SW 1271 (cell line): ENCODE results near the gene ZNF277.

Experiments
- DNase-seq, 2 experiments: peaks; one replicate each; lab custom pipeline; 2025; lab: John Stamatoyannopoulos, UW

The ZNF277 gene

DNA sequence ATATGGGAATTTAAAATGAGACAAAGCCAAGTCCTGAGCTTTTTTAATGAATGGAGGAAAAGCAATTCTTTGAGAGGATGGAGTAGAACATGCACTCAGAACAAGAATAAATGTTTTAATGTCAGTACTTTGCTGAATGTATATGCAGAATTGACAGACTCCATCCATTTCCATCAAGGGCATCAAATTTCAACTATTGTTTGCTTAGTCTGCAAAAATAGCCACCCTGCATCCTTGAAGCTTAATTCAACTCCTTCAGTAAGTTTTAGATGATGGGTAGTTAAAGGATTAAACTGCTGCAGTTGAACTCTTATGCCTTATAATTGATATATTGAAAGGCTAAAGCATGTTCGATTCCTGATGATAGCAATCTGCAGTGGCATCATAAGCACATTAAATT is 144.1 kb downstream of the ZNF277 start:
- DNase-seq, result no peak

DNA sequence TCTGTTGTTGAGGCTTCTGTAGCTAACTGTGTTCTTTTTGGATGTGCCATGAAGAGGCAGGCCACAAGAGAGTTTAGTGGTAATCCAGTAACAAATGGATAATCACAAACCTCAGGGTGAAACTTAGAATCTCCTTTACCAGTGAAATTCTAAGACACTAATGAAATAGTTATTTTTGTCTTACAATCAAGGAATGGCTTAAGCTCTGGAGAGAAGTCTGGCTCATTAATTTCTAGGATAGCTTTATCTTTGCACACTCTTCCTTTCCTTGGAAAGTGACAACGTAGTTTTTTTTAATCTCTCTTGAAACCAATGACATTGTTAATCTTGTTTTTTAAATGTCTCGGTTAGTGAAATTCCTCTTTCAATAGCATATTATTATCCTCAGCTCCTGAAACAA is 150.1 kb downstream of the ZNF277 start:
- no peak for DNase-seq

DNA sequence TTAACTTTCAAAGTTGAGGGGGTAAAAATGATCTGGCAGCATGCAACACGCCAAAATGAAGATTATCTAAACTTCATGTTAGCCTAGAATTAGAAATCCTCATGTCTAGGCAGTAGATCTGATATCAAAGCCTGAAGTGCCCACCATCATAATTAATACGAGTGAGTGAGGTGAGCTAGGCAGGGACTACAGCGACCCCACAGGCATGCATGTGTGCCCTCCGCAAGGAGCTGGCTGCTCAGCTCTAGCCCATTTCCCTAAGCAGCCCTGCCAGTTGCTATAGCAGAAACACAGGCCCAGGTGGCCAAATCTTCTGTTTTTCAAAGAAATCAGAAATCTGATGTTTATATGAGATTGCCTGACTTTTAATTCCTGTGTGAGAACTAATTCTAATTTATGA is 150.6 kb downstream of the ZNF277 start:
- DNase-seq, result no peak

DNA sequence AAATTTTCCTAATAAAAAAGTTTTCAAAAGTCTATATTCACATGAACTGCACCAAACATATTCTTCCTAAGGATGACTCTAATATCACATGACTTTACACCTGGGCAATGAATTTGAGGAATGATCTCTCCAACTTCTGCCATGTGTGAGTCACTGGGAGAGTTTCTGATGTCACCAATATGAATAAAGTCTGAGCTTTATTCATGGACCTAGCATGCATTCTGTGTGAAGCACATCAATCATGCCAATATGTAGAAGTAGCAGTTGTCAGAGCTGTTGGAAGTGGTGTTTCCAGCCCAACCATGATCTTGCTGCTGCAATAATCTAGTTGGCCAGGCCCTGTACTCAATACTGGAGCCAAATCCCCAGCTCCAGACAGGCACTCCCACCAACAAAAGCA is 152.0 kb downstream of the ZNF277 start:
- DNase-seq, result no peak

DNA sequence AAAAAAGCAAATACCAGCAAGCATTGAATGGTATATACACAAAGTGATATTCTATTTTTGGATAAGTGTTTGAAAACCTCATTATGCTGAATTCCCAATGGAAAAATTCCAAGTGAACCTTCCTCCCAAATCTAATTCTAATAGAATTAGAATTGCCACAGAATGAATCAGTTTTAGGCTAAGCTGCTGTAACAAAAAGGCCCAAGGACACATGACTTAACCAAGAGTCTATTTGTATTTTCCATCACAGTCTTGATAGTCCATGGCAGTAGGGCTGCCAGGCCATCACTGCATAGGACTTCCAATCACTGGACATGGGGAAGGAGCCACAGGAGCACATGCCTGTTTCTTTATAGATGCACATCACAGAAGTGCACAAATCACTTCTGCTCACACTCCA is 152.6 kb downstream of the ZNF277 start:
- DNase-seq, result no peak

DNA sequence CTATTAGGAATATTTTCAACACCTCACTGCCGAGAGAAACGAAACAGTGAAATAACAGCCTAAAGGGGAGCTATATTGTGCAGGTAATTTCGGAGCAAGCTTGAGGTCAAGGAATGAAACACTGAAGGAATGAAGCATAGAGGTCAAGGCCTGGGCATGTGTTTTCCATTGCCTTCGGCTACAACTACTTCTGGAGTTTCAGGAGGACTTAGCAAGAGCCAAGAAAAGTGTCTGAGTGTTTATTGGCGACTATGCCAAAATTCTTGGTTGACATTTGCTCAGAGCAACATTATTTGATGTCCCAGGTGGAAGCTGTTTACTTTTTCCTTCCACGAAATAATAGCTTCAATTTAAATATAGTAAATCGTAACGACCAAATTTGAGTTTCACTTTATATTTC is 154.2 kb downstream of the ZNF277 start:
- no peak for DNase-seq

DNA sequence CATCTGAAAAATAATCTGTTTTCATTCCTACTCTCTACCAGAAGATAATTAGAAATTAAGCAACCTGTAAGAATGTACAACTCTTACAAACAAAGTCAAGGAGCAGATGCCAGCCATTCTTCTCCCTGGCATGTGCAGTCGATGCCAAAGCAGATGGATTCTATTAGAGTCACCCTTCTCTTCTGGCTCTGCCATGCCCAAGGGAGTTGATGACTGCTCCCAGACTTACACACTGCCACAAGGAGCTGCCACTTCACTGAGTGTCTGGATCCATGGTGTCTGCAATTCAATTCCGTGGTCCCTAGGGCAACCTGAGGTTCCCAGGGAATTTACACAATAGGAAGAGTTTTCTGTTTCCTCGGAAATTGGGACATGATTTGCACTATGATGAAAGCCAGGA is 154.7 kb downstream of the ZNF277 start:
- DNase-seq, result no peak

DNA sequence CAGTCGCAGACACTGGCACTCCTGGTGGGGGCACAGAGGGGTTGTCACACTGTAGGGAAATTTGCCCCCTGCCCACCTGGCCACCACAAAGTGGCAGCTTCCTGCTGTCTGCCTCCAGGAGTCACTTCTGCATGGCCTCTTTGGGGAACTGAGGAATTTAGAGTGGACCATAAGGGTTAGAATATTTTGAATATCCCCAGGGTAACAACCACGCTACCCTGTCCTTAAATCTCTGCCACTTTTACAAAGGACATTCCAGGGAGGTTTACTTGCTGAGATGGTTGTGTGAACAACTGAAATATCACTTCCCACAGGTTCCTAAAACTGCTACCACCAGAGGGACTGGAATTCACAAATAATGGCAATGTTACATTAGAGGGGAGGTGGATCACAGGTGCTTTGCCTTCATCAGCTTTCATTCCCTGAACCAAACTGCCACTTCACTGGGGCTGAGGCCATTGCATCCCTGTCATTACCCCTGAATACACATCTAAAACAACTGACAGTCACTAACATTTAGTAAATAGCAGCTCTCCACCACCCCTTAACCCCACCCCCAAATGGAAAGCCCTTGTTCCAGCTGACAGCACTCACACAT is 155.7 kb downstream of the ZNF277 start:
- DNase-seq, result no peak

DNA sequence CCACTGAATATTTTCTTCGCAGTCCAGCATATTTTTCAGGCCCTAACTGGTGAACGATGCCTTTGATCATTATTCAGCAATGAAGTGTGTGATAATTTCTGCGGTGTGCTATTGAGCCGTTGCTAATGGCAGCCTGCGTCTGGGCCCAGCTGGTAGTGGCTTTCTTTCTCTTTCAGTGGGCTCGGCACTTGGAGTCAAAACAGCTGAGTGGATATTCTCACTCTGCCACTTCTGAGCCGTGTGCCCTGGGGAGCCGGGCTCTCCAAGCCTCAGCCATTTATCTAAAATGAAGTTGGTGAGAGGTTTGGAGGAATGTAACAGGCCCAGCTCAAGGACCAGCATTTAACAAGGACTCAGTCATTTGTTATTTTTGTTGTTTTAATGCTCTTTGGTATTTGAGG is 156.2 kb downstream of the ZNF277 start:
- DNase-seq, result no peak

DNA sequence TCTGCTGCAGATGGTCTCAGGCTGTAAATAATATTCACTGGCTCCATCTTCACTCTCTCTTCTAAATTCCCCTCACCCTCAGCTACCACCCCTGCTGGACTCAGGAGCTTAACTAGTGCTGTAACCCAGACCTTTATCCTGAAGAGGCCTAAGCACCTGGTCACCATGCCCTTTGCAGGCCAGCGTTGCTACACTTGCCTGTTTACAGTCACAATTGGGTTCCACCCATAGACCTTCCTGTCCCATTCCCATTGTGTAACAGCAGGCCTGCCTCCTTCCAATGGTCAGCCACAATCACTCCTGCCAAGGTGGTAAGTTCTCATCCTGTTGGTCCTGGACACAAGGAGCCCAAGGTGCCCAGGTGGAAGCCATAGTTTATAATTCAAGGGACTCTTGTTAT is 157.9 kb downstream of the ZNF277 start:
- DNase-seq, result no peak

DNA sequence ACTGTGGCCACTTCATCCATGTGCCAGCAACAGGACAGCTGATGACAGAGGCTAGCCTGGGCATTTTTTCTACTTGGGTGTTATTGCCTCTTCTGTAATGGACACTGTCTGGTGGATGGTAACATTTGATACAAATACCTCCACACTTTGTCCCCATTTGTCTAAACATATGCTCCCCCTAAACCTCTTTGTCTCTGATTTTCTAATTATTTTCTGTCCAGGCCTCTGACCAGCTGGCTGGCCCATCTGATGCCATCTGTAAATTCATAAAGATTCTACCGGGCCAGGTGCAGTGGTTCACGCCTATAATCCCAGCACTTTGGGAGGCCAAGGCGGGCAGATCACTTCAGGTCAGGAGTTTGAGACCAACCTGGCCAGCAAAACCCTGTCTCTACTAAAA is 159.1 kb downstream of the ZNF277 start:
- DNase-seq, result no peak

DNA sequence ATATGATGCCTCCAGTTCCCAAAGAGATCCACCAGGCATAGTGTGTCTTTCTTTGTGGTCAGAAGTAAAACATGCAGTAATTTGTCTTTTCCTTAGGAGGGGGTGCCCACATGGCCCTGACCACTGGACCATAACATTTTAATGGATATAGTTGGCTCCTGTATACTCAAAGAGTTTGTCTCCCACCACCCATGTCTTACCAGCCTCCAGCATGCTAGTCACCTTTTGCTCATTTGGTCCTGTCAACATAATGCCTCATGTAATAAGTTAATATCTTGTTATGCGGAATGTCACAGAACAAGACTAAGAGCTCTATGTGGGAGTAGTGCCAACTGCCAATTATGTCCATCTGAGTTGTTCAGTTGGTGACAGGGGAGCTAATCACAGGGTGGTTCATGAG is 160.4 kb downstream of the ZNF277 start:
- no peak for DNase-seq

DNA sequence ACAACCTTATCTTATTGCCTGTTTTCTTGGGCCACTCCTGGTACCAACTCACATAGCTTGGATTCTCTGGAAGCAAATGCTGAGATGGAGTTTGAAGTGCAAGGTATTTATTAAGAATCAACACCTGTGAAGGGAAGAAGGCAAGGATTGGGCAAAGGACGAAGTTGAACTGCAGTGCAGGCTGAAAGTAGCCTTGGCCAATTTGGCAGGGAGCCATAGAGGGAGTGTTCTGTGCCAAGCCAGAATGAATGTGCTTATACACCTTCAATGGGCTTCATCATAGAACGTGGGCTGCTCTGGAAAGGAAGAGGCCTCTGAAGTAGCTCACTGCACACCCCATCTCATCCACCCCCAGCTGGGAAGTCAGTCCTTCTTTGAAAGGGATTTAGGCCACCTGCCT is 163.9 kb downstream of the ZNF277 start:
- DNase-seq, result no peak

DNA sequence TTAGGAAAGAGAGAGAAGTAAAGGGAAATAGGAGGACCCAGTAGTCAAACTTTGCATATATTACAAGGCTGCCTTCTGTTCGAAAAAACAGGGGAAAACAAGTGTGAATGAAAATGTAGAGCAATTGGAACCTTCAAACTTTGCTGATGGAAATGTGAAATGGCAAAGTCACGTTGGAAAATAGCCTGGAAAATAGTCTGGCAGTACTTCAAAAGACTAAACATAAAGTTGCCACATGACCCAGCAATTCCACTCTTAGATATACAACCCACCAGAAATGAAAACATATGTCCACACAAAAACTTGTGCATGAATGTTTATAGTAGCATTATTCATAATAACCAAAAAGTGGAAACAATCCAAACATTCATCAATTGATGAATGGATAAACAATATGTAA is 165.2 kb downstream of the ZNF277 start:
- no peak for DNase-seq

DNA sequence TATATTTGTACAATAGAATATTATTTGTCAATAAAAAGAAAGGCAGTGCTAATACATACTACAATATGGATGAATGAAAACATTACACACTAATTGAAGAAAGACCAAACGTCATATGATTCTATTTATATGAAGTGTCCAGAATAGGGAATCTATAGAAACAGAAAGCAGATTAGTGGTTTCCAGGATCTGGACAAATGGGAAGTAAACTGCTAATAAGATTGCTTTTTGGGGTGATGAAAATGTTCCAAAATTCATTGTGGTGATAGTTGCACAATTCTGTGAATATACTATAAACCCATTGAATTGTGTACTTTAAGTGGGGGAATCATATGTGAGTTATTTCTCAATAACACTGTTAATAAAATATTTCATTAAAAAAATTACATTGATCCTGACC is 165.6 kb downstream of the ZNF277 start:
- no peak for DNase-seq

DNA sequence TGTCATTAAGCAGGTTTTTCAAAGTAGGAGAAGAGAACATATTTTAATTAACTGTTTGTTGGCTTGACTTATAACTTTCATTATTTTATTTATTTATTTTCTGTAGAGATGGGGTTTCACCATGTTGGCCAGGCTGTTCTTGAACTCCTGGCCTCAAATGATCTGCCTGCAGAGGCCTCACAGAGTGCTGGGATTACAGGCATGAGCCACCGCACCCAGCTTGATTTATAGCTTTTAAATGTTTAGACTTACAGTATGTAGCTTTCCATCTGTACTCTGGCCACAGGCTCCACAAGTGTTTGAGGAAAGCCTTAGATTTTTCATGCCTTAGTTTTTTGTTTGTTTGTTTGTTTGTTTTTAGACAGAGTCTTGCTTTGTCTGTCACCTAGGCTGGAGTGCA is 171.1 kb downstream of the ZNF277 start:
- DNase-seq, result no peak

DNA sequence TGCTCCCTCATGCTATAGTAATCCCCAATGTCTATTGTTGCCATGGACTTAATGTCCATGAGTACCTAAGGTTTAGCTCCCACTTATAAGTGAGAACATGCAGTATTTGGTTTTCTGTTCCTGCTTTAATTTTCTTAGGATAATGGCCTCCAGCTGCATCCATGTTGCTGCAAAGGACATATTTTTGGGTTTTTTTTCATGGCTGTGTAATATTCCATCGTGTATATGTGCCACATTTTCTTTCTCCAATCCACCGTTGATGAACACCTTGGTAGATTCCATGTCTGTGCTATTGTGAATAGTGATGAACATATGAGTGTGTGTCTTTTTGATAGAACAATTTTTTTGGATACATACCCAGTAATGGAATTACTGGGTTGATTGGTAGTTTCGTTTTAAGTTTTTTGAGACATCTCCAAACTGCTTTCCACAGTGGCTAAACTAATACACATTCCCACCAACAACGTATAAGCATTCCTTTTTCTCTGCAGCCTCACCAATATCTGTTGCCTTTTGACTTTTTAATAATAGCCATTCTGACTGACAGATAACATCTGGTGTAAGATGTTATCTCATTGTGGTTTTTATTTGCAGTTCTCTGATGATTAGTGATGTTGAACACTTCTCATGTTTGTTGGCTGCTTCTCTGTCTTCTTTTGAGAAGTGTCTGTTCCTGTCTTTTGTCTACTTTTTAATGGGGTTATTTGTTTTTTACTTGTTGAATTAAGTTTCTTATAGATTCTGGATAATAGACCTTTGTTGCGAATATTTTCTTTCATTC is 175.0 kb downstream of the ZNF277 start:
- DNase-seq, result no peak

DNA sequence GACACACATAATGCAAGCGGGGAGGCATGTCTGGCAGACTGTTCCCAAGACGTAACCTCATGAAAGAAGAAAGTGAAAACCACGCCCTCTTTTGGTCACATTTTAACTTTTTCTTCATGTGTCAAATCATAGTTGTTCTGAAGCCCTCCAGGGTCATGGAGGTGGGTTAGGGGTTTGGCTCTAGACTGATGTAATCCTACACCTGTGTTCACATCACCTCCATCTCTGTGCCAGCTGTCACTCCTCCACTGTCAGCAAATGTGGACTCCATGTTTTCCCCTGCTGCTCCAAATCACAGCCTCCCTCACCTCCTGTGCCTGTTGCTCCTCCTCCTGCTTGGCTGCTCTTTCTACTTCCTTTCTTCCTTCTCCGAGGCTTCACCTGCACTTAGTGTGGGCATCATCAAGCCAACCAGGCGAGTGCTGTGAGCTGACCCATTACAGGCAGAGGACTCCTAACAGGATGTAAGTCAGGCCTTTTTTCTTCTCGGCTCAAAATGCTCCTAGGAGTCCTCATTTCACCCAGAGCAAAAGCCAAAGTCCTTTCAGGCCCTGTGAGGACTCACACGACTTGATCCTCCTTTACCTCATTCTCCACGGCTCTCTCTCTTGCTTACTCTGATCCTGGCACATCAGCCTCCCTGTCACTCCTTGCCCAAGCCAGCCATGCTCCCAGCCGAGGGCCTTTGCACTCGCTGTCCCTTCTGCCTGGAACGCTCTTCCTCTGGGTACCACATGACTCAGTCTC is 177.3 kb downstream of the ZNF277 start:
- peak in 1 of 2 experiments; percentile 12 for DNase-seq

DNA sequence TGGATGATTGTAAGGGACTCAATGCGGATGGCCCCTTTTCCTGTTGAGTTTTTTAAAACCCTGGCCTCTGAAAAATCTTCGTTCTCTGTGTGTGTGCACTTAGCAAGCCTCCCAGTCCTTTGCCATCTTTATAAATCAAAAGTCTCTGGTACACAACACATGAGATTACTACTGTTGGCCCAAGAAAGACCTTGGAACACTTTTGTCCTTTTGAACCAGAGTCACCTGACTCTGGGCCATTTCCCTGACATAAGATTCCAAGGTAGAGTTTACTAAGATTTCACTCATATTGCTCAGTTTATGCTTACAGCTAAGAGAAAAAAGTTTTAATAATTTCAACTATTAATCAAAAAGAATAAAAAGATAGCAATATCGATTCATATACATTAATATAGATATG is 179.0 kb downstream of the ZNF277 start:
- no peak for DNase-seq

DNA sequence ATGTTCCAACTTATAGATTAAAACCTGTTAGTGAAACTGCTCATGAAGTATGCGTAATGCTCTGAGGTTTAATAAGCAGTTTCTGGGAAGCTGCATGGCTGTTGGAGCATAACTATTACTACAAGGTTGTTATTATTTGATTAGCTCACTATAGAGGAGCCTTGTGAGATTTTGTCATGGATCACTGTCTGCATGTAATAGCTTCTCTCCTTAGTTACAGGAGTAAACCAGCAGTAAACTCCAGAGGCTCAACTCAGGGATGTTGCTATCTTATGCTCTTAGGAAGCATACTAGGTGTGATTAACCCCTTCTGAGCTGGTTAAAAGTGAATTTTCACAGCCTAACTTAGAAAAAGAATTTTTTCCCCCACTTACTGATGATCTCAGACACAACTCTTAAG is 180.1 kb downstream of the ZNF277 start:
- DNase-seq, result no peak

DNA sequence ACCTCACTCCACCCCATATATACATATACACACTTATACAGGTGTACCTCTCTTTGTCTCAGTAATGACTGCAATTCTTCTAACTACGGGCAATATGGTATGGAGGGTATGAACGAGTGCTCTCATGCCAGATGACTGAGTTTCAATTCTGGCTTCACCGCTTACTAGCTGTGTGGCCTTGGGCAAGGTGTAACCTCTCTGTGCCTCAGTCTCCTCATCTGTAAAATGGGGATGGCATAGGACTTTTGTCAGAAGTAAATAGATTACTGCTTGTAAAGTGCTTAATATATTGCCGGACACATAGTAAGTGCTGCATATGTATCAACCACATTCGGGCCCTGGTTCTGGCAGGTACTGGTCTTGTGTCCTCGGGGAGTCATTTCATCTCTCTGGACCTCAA is 183.7 kb downstream of the ZNF277 start:
- DNase-seq, result no peak

DNA sequence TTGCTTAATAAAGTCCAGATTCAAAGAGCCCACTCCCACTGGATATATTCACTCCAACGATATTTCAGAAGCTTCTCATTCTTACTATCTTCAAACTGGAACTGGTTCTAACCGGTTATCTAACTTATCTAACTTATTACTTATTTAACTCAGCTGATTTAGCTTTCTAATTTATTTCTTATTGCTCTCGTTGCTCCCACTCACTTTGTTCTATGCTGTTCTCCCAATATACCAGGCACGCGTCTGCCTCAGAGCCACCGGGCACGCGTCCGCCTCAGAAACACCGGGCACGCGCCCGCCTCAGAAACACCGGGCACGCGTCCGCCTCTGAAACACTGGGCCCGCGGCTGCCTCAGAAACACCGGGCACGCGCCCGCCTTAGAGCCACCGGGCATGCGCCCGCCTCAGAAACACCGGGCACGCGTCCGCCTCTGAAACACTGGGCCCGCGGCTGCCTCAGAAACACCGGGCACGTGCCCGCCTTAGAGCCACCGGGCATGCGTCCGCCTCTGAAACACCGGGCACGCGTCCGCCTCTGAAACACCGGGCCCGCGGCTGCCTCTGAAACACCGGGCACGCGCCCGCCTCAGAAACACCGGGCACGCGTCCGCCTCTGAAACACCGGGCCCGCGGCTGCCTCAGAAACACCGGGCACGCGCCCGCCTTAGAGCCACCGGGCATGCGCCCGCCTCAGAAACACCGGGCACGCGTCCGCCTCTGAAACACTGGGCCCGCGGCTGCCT is 184.8 kb downstream of the ZNF277 start:
- peak; percentile 12 to 46 for DNase-seq

DNA sequence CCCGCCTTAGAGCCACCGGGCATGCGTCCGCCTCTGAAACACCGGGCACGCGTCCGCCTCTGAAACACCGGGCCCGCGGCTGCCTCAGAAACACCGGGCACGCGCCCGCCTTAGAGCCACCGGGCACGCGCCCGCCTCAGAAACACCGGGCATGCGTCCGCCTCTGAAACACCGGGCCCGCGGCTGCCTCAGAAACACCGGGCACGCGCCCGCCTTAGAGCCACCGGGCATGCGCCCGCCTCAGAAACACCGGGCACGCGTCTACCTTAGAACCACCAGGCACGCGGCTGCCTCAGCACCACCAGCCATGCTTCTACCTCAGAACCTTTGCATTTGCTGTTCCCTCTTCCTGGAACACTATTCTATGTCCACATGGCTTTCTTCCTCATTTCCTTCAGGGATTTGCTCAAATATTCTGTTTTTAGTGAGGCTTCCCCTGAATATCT is 185.4 kb downstream of the ZNF277 start:
- DNase-seq, result peak in 1 of 2 experiments; percentile 59
